ENCODE results near the gene ERC2.

Gene ERC2

GRCh38 chr3:56248021-56248420, 220.2 kb downstream of the ERC2 start:
- ATAC-seq = no peak
- TF ChIP-seq CSRNP3 (CRISPR knock-in tag; IDR thresholded peaks at IDR 0.05) (no peak), ISL1 (CRISPR knock-in tag; IDR thresholded peaks at IDR 0.05) (no peak), TOX (CRISPR knock-in tag; IDR thresholded peaks at IDR 0.05; ENCODE audit: borderline replicate concordance) (no peak), ZFP3 (CRISPR knock-in tag; IDR thresholded peaks at IDR 0.05) (no peak), ESRRG (CRISPR knock-in tag; IDR thresholded peaks at IDR 0.05) (no peak), CREB5 (CRISPR knock-in tag; IDR thresholded peaks at IDR 0.05; ENCODE audit: low read depth) (no peak), ZNF8 (CRISPR knock-in tag; IDR thresholded peaks at IDR 0.05) (no peak), ARNTL (CRISPR knock-in tag; IDR thresholded peaks at IDR 0.05; ENCODE audit: borderline replicate concordance, low read depth) (no peak), TCF4 (CRISPR knock-in tag; IDR thresholded peaks at IDR 0.05; ENCODE audit: borderline replicate concordance) (no peak), CSDC2 (CRISPR knock-in tag; IDR thresholded peaks at IDR 0.05) (no peak), TSHZ2 (CRISPR knock-in tag; IDR thresholded peaks at IDR 0.05) (no peak), GLIS3 (CRISPR knock-in tag; IDR thresholded peaks at IDR 0.05) (no peak), PPARA (CRISPR knock-in tag; IDR thresholded peaks at IDR 0.05; ENCODE audit: borderline replicate concordance) (no peak), ZFP30 (CRISPR knock-in tag; IDR thresholded peaks at IDR 0.05) (no peak), BACH2 (CRISPR knock-in tag; IDR thresholded peaks at IDR 0.05; ENCODE audit: borderline replicate concordance) (no peak)
- TF ChIP-seq, protein P1, sequence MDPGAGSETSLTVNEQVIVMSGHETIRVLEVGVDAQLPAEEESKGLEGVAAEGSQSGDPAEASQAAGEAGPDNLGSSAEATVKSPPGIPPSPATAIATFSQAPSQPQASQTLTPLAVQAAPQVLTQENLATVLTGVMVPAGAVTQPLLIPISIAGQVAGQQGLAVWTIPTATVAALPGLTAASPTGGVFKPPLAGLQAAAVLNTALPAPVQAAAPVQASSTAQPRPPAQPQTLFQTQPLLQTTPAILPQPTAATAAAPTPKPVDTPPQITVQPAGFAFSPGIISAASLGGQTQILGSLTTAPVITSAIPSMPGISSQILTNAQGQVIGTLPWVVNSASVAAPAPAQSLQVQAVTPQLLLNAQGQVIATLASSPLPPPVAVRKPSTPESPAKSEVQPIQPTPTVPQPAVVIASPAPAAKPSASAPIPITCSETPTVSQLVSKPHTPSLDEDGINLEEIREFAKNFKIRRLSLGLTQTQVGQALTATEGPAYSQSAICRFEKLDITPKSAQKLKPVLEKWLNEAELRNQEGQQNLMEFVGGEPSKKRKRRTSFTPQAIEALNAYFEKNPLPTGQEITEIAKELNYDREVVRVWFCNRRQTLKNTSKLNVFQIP (CRISPR knock-in tag; IDR thresholded peaks at IDR 0.05; ENCODE audit: borderline replicate concordance, low read depth) = no peak
- TF ChIP-seq, protein P2, sequence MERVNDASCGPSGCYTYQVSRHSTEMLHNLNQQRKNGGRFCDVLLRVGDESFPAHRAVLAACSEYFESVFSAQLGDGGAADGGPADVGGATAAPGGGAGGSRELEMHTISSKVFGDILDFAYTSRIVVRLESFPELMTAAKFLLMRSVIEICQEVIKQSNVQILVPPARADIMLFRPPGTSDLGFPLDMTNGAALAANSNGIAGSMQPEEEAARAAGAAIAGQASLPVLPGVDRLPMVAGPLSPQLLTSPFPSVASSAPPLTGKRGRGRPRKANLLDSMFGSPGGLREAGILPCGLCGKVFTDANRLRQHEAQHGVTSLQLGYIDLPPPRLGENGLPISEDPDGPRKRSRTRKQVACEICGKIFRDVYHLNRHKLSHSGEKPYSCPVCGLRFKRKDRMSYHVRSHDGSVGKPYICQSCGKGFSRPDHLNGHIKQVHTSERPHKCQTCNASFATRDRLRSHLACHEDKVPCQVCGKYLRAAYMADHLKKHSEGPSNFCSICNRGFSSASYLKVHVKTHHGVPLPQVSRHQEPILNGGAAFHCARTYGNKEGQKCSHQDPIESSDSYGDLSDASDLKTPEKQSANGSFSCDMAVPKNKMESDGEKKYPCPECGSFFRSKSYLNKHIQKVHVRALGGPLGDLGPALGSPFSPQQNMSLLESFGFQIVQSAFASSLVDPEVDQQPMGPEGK (CRISPR knock-in tag; IDR thresholded peaks at IDR 0.05; ENCODE audit: borderline replicate concordance) = no peak

DNA sequence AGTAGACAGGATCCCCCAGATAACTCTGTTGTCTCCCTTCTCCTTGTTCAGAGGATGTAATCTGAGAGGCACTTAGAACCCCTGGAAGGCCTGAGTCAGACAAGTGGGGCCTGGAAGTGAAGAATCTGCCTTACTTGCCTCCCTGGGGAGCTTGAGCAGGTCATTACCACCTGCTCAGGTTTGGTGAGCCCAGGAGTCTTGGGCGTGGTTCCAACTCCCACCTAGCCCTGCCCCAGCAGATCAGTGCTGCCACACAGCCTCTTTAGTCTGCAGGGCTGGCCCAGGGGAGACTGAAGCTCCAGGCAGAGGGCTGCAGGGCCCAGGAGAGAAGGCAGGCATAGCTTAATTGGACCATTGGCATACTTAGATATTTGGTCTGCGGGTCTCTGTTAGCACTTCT, 230.0 kb downstream of the ERC2 start:
- no peak for TF ChIP-seq ISL1 (CRISPR knock-in tag; IDR thresholded peaks at IDR 0.05)
- TF ChIP-seq, protein P2 (CRISPR knock-in tag; IDR thresholded peaks at IDR 0.05; ENCODE audit: borderline replicate concordance) = no peak
- ATAC-seq = no peak

- ATAC-seq = no peak
- TF ChIP-seq BACH2 (CRISPR knock-in tag; IDR thresholded peaks at IDR 0.05; ENCODE audit: borderline replicate concordance) = no peak
- no peak for TF ChIP-seq CSDC2 (CRISPR knock-in tag; IDR thresholded peaks at IDR 0.05)
- TF ChIP-seq, protein P2 (CRISPR knock-in tag; IDR thresholded peaks at IDR 0.05; ENCODE audit: borderline replicate concordance) = no peak
- TF ChIP-seq ZNF8 (CRISPR knock-in tag; IDR thresholded peaks at IDR 0.05) = no peak
- no peak for TF ChIP-seq SNAI2 (CRISPR knock-in tag; IDR thresholded peaks at IDR 0.05)
- no peak for TF ChIP-seq ZNF565 (CRISPR knock-in tag; conservative IDR thresholded peaks at IDR 0.05; ENCODE audit: low read depth)
- TF ChIP-seq, protein P1 (CRISPR knock-in tag; IDR thresholded peaks at IDR 0.05; ENCODE audit: borderline replicate concordance, low read depth) = no peak
- TF ChIP-seq OSR1 (CRISPR knock-in tag; IDR thresholded peaks at IDR 0.05) = no peak
- TF ChIP-seq ZFP3 (CRISPR knock-in tag; IDR thresholded peaks at IDR 0.05) = no peak
- no peak for TF ChIP-seq ESRRG (CRISPR knock-in tag; IDR thresholded peaks at IDR 0.05)
- no peak for TF ChIP-seq ARNTL (CRISPR knock-in tag; IDR thresholded peaks at IDR 0.05; ENCODE audit: borderline replicate concordance, low read depth)
- no peak for TF ChIP-seq RARB (CRISPR knock-in tag; IDR thresholded peaks at IDR 0.05)
- TF ChIP-seq TCF4 (CRISPR knock-in tag; IDR thresholded peaks at IDR 0.05; ENCODE audit: borderline replicate concordance) = no peak
- no peak for TF ChIP-seq GLIS3 (CRISPR knock-in tag; IDR thresholded peaks at IDR 0.05)
- TF ChIP-seq ZNF70 (CRISPR knock-in tag; IDR thresholded peaks at IDR 0.05) = no peak
Observed at GRCh38 chr3:56233742-56234141, 234.5 kb downstream of the ERC2 start.

Measured in SK-N-SH treated with all-trans-retinoic acid at 6 μM for 48 hours (cell line).